IPS-18a (cell line): ENCODE measurements around the gene CARD11.

Experiments
- H3K27ac ChIP-seq: one replicate; pipeline ENCODE4 v1.5.1; 2013; ENCODE audit warnings: low read length
- H3K27me3 ChIP-seq: one replicate; pipeline ENCODE4 v1.6.1; 2013; ENCODE audit warnings: mild to moderate bottlenecking, low read length; ENCODE audit not compliant: control insufficient read depth, insufficient read depth
- H3K36me3 ChIP-seq: one replicate; pipeline ENCODE4 v1.6.1; 2013; ENCODE audit warnings: low read depth, low read length; ENCODE audit not compliant: control insufficient read depth
- H3K4me1 ChIP-seq: one replicate; pipeline ENCODE4 v1.6.1; 2013; ENCODE audit warnings: low read depth, low read length; ENCODE audit not compliant: control insufficient read depth
- H3K4me3 ChIP-seq: one replicate; pipeline ENCODE4 v1.5.1; 2013; ENCODE audit warnings: low read length
- H3K9ac ChIP-seq: one replicate; pipeline ENCODE4 v1.6.1; 2013; ENCODE audit warnings: mild to moderate bottlenecking, low read length, moderate library complexity
- H3K9me3 ChIP-seq: one replicate; pipeline ENCODE4 v1.6.1; 2013; ENCODE audit warnings: low read depth, low read length; ENCODE audit not compliant: control insufficient read depth

CARD11 gene

GRCh38 chr7:3075441-3075840, 31.8 kb upstream of the CARD11 start:
- Histone ChIP-seq H3K27me3 (no peaks in the 10 kb centered on the region), H3K27ac (no peak overlapping the region), H3K9me3 (no peaks in the 10 kb centered on the region), H3K36me3 (no peaks in the 10 kb centered on the region), H3K9ac (no peak overlapping the region), H3K4me1 (peaks cover 6% of the 10 kb centered on the region), H3K4me3 (no peak overlapping the region)

- no peak overlapping the region for H3K9ac ChIP-seq
- no peak overlapping the region for H3K4me3 ChIP-seq
- H3K36me3 ChIP-seq = no peaks in the 10 kb centered on the region
- peaks cover 7% of the 10 kb centered on the region for H3K4me1 ChIP-seq
- no peaks in the 10 kb centered on the region for H3K9me3 ChIP-seq
- H3K27me3 ChIP-seq = no peaks in the 10 kb centered on the region
- H3K27ac ChIP-seq = no peak overlapping the region
These were observed 30.8 kb upstream of the CARD11 start for GRCh38 chr7:3074459-3074821.

GRCh38 chr7:3073763-3074458, 30.2 kb upstream of the CARD11 start:
- no peak overlapping the region for H3K9ac ChIP-seq
- H3K9me3 ChIP-seq = no peaks in the 10 kb centered on the region
- H3K4me3 ChIP-seq = no peak overlapping the region
- H3K4me1 ChIP-seq = peaks cover 10% of the 10 kb centered on the region
- H3K27ac ChIP-seq = no peak overlapping the region
- no peaks in the 10 kb centered on the region for H3K27me3 ChIP-seq
- H3K36me3 ChIP-seq = no peaks in the 10 kb centered on the region

- no peaks in the 10 kb centered on the region for H3K9me3 ChIP-seq
- peaks cover 10% of the 10 kb centered on the region for H3K4me1 ChIP-seq
- no peaks in the 10 kb centered on the region for H3K27me3 ChIP-seq
- H3K36me3 ChIP-seq = no peaks in the 10 kb centered on the region
- no peak overlapping the region for H3K27ac ChIP-seq
- no peak overlapping the region for H3K9ac ChIP-seq
- no peak overlapping the region for H3K4me3 ChIP-seq
These were observed 27.2 kb upstream of the CARD11 start for GRCh38 chr7:3070908-3071307.

GRCh38 chr7:3069771-3070449, 26.2 kb upstream of the CARD11 start:
- Histone ChIP-seq H3K9ac (no peak overlapping the region), H3K27me3 (no peaks in the 10 kb centered on the region), H3K4me3 (no peak overlapping the region), H3K27ac (no peak overlapping the region), H3K4me1 (peaks cover 10% of the 10 kb centered on the region), H3K36me3 (no peaks in the 10 kb centered on the region), H3K9me3 (no peaks in the 10 kb centered on the region)

GRCh38 chr7:3068530-3068929, 24.9 kb upstream of the CARD11 start:
- no peak overlapping the region for H3K4me3 ChIP-seq
- no peaks in the 10 kb centered on the region for H3K27me3 ChIP-seq
- no peak overlapping the region for H3K27ac ChIP-seq
- H3K9me3 ChIP-seq = no peaks in the 10 kb centered on the region
- H3K9ac ChIP-seq = no peak overlapping the region
- H3K36me3 ChIP-seq = no peaks in the 10 kb centered on the region
- H3K4me1 ChIP-seq = peaks cover 5% of the 10 kb centered on the region

- peaks cover 5% of the 10 kb centered on the region for H3K4me1 ChIP-seq
- H3K9ac ChIP-seq = no peak overlapping the region
- H3K27me3 ChIP-seq = no peaks in the 10 kb centered on the region
- no peaks in the 10 kb centered on the region for H3K36me3 ChIP-seq
- H3K9me3 ChIP-seq = no peaks in the 10 kb centered on the region
- H3K4me3 ChIP-seq = no peak overlapping the region
- H3K27ac ChIP-seq = no peak overlapping the region
These were observed 24.1 kb upstream of the CARD11 start for GRCh38 chr7:3067606-3068380.

- no peak overlapping the region for H3K4me3 ChIP-seq
- no peaks in the 10 kb centered on the region for H3K9me3 ChIP-seq
- no peak overlapping the region for H3K27ac ChIP-seq
- H3K9ac ChIP-seq = no peak overlapping the region
- no peaks in the 10 kb centered on the region for H3K27me3 ChIP-seq
- no peaks in the 10 kb centered on the region for H3K36me3 ChIP-seq
- peaks cover 5% of the 10 kb centered on the region for H3K4me1 ChIP-seq
These were observed 23.5 kb upstream of the CARD11 start for GRCh38 chr7:3067193-3067592.

GRCh38 chr7:3066506-3066905, 22.8 kb upstream of the CARD11 start:
- H3K4me1 ChIP-seq = peaks cover 5% of the 10 kb centered on the region
- no peak overlapping the region for H3K9ac ChIP-seq
- no peaks in the 10 kb centered on the region for H3K9me3 ChIP-seq
- H3K4me3 ChIP-seq = no peak overlapping the region
- no peaks in the 10 kb centered on the region for H3K36me3 ChIP-seq
- H3K27me3 ChIP-seq = no peaks in the 10 kb centered on the region
- no peak overlapping the region for H3K27ac ChIP-seq

- Histone ChIP-seq H3K9me3 (no peaks in the 10 kb centered on the region), H3K9ac (no peak overlapping the region), H3K36me3 (no peaks in the 10 kb centered on the region), H3K27me3 (no peaks in the 10 kb centered on the region), H3K4me3 (no peak overlapping the region), H3K27ac (no peak overlapping the region), H3K4me1 (peaks cover 5% of the 10 kb centered on the region)
These were observed 22.1 kb upstream of the CARD11 start for GRCh38 chr7:3065724-3066143.

- Histone ChIP-seq H3K4me3 (no peak overlapping the region), H3K4me1 (no peaks in the 10 kb centered on the region), H3K36me3 (no peaks in the 10 kb centered on the region), H3K9ac (no peak overlapping the region), H3K9me3 (no peaks in the 10 kb centered on the region), H3K27ac (no peak overlapping the region), H3K27me3 (no peaks in the 10 kb centered on the region)
These were observed 20.4 kb upstream of the CARD11 start for GRCh38 chr7:3064067-3064466.
